ENCODE measurements around the gene ABCD1.

DNA sequence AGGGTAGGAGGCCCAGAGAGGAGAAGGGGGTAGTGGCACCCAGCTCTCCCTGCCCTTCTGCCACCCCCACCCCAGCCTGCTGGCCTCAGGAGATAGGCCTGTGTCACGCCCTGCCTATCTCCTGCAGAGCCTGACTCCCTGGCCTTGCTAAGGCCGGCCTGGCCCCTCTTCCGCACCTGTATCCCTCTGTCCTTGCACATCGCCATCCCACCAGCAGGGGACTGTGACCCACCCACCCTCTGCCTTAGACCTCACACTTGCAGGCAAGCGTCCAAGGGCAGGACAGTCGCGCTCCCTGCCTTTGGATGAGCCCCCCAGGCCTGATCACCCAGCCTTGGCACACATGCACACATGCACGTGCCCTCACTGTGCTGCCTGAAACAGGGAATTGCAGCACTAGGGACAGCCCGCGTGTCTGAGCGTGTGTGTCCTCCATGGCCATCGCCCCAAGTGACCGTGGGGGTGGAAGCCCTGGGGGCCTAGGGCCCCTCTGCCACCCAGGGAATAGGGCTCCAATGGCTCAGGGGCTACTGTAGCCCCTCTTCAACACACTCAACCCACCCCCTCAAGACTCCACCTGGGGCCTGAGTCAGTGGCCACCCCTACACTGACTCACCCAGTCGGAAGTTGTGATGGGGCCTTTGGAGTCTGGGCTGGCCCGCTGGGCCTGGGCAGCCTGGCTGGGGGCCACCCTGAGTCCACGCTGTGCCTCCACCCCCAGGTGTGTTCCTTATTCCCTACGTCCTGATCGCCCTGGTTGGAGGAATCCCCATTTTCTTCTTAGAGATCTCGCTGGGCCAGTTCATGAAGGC lies 34.8 kb upstream of the ABCD1 start:
- TF ChIP-seq, protein P1, sequence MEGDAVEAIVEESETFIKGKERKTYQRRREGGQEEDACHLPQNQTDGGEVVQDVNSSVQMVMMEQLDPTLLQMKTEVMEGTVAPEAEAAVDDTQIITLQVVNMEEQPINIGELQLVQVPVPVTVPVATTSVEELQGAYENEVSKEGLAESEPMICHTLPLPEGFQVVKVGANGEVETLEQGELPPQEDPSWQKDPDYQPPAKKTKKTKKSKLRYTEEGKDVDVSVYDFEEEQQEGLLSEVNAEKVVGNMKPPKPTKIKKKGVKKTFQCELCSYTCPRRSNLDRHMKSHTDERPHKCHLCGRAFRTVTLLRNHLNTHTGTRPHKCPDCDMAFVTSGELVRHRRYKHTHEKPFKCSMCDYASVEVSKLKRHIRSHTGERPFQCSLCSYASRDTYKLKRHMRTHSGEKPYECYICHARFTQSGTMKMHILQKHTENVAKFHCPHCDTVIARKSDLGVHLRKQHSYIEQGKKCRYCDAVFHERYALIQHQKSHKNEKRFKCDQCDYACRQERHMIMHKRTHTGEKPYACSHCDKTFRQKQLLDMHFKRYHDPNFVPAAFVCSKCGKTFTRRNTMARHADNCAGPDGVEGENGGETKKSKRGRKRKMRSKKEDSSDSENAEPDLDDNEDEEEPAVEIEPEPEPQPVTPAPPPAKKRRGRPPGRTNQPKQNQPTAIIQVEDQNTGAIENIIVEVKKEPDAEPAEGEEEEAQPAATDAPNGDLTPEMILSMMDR (conservative IDR thresholded peaks at IDR 0.05) = no peak
- no peak for TF ChIP-seq ZFX (IDR thresholded peaks at IDR 0.05)
